Measurements from ENCODE around the gene USF3.

GRCh38 chr3:113695431-113695785 is 1.0 kb downstream of the USF3 start:
- no peak for TF ChIP-seq KDM1A (IDR thresholded peaks at IDR 0.05; ENCODE audit: borderline replicate concordance, low read length)
- no peak for TF ChIP-seq CTCF (IDR thresholded peaks at IDR 0.05; ENCODE audit: control extremely low read depth in 1 of 3, insufficient read depth in 1 of 3, low read depth in 1 of 3, low read length in 3 of 3)
- TF ChIP-seq MAX (IDR thresholded peaks at IDR 0.05): no peak
- no peak for TF ChIP-seq CHD2 (IDR thresholded peaks at IDR 0.05; ENCODE audit: low read length)
- no peak for TF ChIP-seq POLR2A (IDR thresholded peaks at IDR 0.05; ENCODE audit: control extremely low read depth in 1 of 2, low read depth in 2 of 2, low read length in 2 of 2)
- no peak for TF ChIP-seq JUND (IDR thresholded peaks at IDR 0.05; ENCODE audit: low read length)
- no peak for TF ChIP-seq ASH2L (IDR thresholded peaks at IDR 0.05; ENCODE audit: low read length)
- no peak for TF ChIP-seq HDAC6 (IDR thresholded peaks at IDR 0.05; ENCODE audit: low read depth, low read length)

All from H1 (cell line).